Pancreas (tissue), 10 donors: ENCODE measurements around the gene ERBB2. TPM values are rescaled to one million over a fixed set of nuclear protein-coding genes. Genes with fewer than 3 reads are reported as not detected.
A peak's percentile ranks its signal among the peaks of the same experiment; 100 is the strongest.

Source experiments
- ATAC-seq, 4 donors: fragments of 200-7000 bp; cut with Tn5 transposase; one replicate each; pipeline versions ENCODE4 v1.8.0 to v1.9.1; 2020; ENCODE audit warnings: mild to moderate bottlenecking in 4 of 4, moderate library complexity in 4 of 4
- DNase-seq, 6 donors: peaks; one replicate each; pipeline ENCODE4 v3.0.0-alpha.2; 2020
- FAIRE-seq: peaks from 2 replicates; lab custom pipeline; 2012; peaks lifted over from hg19 to GRCh38; lab: Jason Lieb, UNC
- H3K27ac ChIP-seq, 4 donors: fragments of 200-600 bp; sonication (generic); 1 replicate in 3 of 4; 2 replicates in 1 of 4; pipeline versions ENCODE4 v1.5.0 to v1.8.0; 2020
- H3K27me3 ChIP-seq, 4 donors: fragments of 200-600 bp; one replicate each; pipeline ENCODE4 v1.8.0; 2021
- H3K36me3 ChIP-seq, 3 donors: fragments of 200-600 bp; sonication (generic) in 1 of 3; one replicate each; pipeline versions ENCODE4 v1.5.0 to v1.8.0; 2020 to 2021
- H3K4me1 ChIP-seq, 3 donors: fragments of 200-600 bp; one replicate each; pipeline ENCODE4 v1.8.0; 2021
- H3K4me3 ChIP-seq, 4 donors: fragments of 200-600 bp; sonication (generic) in 2 of 4; one replicate each; pipeline versions ENCODE4 v1.5.0 to v1.8.0; 2020 to 2021
- H3K9me3 ChIP-seq, 4 donors: fragments of 200-600 bp; one replicate each; pipeline ENCODE4 v1.8.0; 2021
- CTCF ChIP-seq, 4 donors: fragments of 200-600 bp; sonication (generic) in 3 of 4; IDR thresholded peaks; one replicate each; pipeline versions ENCODE4 v1.5.0 to v1.8.0; 2021; ENCODE audit warnings: antibody characterized with exemption in 4 of 4
- WGBS, 2 donors: extraction: QIAGEN DNeasy Blood & Tissue Kit; methylation state at CpG; one replicate each; pipeline ENCODE4 v1.1.7; 2013; 5-methylcytosine and 5-hydroxymethylcytosine counted together
- intact Hi-C, 3 donors: fragments of 100-400 bp; cut with DNase I; formaldehyde crosslinking; loops; one replicate each; pipeline versions ENCODE4 v1.11.1 to v1.14.2; 2022
- polyA plus RNA-seq, 2 donors: library from polyadenylated mRNA; stranded (reverse); fragments of 200-250 nt; gene quantifications; one replicate each; pipeline ENCODE4 v1.2.3, GENCODE V29; 2013
- total RNA-seq, 6 donors: library from RNA; stranded (reverse); fragmentation: NEBNext Ultra II Directional in 4 of 6; extraction: Animal tissue kit (Norgen Biotek cat#: 25700) in 4 of 6; gene quantifications; one replicate each; pipeline versions ENCODE4 v1.2.1 to v1.2.4, GENCODE V29; 2021 to 2023
- donor health status: healthy with polysubstance abuse.
- donor health status: DM: no; HTN: no; CAD: no; lungs with moderate emphysema.
- donor health status: DM: no; HTN: no; CAD: no.
- donor health status: control.
- donor health status: control.
- donor health status: Bipolar disorder and iron deficiency.
- donor health status: DM: yes; HTN: yes; CAD: no.
- donor health status: DM: no; HTN: no; CAD: no.
- donor health status: DM: no; HTN: no; CAD: no.
- donor health status: DM: yes; HTN: yes; CAD: no.

The ERBB2 gene
- total and polyA plus RNA-seq, 8 donors = 37.2 to 78.9 (median 43.9) TPM

GRCh38 chr17:39687101-39687545 is 12.7 kb upstream of the ERBB2 start:
- FAIRE-seq (no peak), DNase-seq (no peak), ATAC-seq (peak in 2 of 4 donors; percentile 10 to 11)
- H3K27ac ChIP-seq = peak overlapping the region in 3 of 4 donors; percentile 71 to 94 (median 90)
- no peaks in the 10 kb centered on the region for H3K27me3 ChIP-seq
- peaks cover 0 to 7% (median 5%) of the 10 kb centered on the region in 3 donors for H3K4me1 ChIP-seq
- WGBS, 2 donors = 12 to 18% methylated on average over 6 of the region's 6 CpGs
- H3K4me3 ChIP-seq = peak overlapping the region; percentile 42 to 73 (median 57)
- intact Hi-C loops = no loop called here
- TF ChIP-seq CTCF (IDR thresholded peaks at IDR 0.05) = no peak
- peaks cover 0 to 4% (median 0%) of the 10 kb centered on the region in 3 donors for H3K36me3 ChIP-seq
- H3K9me3 ChIP-seq = no peaks in the 10 kb centered on the region

DNA sequence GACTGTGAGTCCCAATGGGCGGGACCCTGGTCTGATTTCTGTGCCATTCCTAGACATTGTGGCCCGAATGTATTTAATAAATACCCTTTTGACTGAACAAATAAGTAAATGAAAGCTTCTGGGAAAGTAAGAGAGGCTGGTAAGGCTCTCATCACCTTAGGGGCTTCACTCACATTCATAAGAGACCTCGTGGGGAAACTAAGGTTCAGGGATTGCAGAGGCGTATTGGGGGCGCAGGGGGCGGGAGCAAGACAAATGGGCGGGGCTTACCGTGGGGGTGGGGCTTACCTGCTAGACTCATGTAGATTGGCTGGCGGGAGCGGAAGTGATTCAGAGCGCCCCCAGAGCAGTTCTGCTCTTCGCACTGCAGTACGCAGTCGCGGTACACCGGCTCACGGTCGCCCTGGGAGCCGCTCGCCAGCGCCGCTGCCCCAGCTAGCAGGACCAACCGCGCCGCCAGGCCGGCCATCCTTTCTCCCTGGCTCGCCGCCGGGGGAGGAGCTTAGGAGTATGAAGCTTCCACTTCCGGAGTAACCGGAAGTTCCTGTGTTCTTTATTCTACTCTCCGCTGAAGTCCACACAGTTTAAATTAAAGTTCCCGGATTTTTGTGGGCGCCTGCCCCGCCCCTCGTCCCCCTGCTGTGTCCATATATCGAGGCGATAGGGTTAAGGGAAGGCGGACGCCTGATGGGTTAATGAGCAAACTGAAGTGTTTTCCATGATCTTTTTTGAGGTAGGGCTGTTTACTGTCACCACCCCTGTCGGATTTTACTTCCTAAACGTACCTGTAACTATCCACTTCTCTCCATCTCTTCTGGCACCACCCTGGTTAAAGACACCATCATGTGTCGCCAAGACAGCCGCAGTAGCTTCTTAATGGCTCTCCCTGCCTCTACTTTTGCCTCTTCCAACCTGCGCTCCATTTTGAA is 12.1 kb upstream of the ERBB2 start, which contains the start of gene PGAP3:
Gene PGAP3 (minus strand): TSS at position 512 of the 929 bp plus-strand sequence. CDS start 43 bp downstream, at position 469.
- peak within 1 kb of the TSS; percentile 42 to 73 (median 57) for H3K4me3 ChIP-seq
- no peaks in the 10 kb centered on the region for H3K27me3 ChIP-seq
- peak; percentile 71 to 91 (median 87) for DNase-seq
- H3K4me1 ChIP-seq = peaks cover 0 to 7% (median 5%) of the 10 kb centered on the region in 3 donors
- H3K9me3 ChIP-seq = no peaks in the 10 kb centered on the region
- no peak for FAIRE-seq
- 1 to 2% methylated on average over 42 to 45 of the region's 45 CpGs for WGBS, 2 donors
- TF ChIP-seq CTCF (IDR thresholded peaks at IDR 0.05) = no peak
- peak within 1 kb of the TSS; percentile 59 to 94 (median 80) for H3K27ac ChIP-seq
- intact Hi-C loops = no loop called here
- peaks cover 0 to 4% (median 0%) of the 10 kb centered on the region in 3 donors for H3K36me3 ChIP-seq
- ATAC-seq = peak; percentile 93 to 96 (median 96)

- WGBS, 2 donors = 12 to 14% methylated on average over 6 of the region's 6 CpGs
- no peak for TF ChIP-seq CTCF (IDR thresholded peaks at IDR 0.05)
- ATAC-seq = peak in 2 of 4 donors; percentile 9 to 10
- peak in 1 of 6 donors; percentile 13 for DNase-seq
- Histone ChIP-seq H3K27me3 (no peaks in the 10 kb centered on the region), H3K9me3 (no peaks in the 10 kb centered on the region), H3K4me3 (peak overlapping the region; percentile 42 to 73 (median 57)), H3K36me3 (peaks cover 0 to 4% (median 0%) of the 10 kb centered on the region in 3 donors), H3K4me1 (peaks cover 0 to 7% (median 5%) of the 10 kb centered on the region in 3 donors), H3K27ac (peak overlapping the region; percentile 59 to 94 (median 80))
- no peak for FAIRE-seq
- intact Hi-C loops = no loop called here
Observed at GRCh38 chr17:39688475-39688835, 11.4 kb upstream of the ERBB2 start.

DNA sequence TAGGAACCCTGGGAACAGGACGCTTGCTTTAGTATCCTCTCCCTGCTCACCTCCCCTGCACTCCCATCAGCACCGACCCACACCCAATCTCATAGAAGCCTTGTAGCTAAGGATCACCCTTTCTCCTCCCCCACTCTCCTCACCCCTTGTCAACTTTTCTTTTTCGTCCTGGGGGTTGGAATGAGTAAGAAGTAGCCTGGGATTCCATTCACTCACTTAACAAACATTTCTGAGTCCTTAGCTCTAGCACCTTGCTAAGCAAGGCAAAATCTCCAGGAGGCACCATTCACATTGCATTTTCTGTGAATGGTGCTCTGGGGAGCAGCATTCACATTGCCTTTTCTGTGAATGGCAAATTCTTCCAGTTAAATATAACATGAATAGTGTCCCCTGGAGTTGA is 10.9 kb upstream of the ERBB2 start:
- no peaks in the 10 kb centered on the region for H3K9me3 ChIP-seq
- H3K27me3 ChIP-seq = no peaks in the 10 kb centered on the region
- peak overlapping the region in 1 of 4 donors; percentile 94 for H3K27ac ChIP-seq
- peaks cover 0 to 7% (median 5%) of the 10 kb centered on the region in 3 donors for H3K4me1 ChIP-seq
- no peak for TF ChIP-seq CTCF (IDR thresholded peaks at IDR 0.05)
- intact Hi-C loops = no loop called here
- peaks cover 0 to 4% (median 0%) of the 10 kb centered on the region in 3 donors for H3K36me3 ChIP-seq
- ATAC-seq (no peak), FAIRE-seq (no peak), DNase-seq (no peak)
- 52 to 54% methylated on average over 3 of the region's 3 CpGs for WGBS, 2 donors
- H3K4me3 ChIP-seq = peak overlapping the region in 1 of 4 donors; percentile 73
